GM12878 (cell line): ENCODE results near the gene GNB2. TPM values are rescaled to one million over a fixed set of nuclear protein-coding genes. Genes with fewer than 3 reads are reported as not detected.

Source experiments
- ATAC-seq: fragments of 200-7000 bp; cut with Tn5 transposase; 3 replicates; pipeline ENCODE4 v1.9.1; 2020; ENCODE audit warnings: mild to moderate bottlenecking, moderate library complexity
- BruUV-seq: library from RNA; stranded (reverse); fragments of 400-500 nt; replicated peaks from 2 replicates; lab custom pipeline; 2021; lab: Mats Ljungman, UMichigan
- CTCF ChIA-PET: fragments of 300-600 bp; sonication (Branson Sonifier 250); formaldehyde crosslinking; extraction: SDS; loops from one replicate; lab custom pipeline; 2021; ENCODE audit warnings: inconsistent platforms; lab: Yijun Ruan, JAX
- POLR2A ChIA-PET: fragments of 350-600 bp; formaldehyde crosslinking; extraction: SDS; loops from one replicate; lab custom pipeline; 2021; ENCODE audit warnings: inconsistent platforms; lab: Charles Lee
- RAD21 ChIA-PET: fragments of 300-600 bp; sonication (Branson Sonifier 250); formaldehyde crosslinking; loops from one replicate; lab custom pipeline; 2023; ENCODE audit warnings: antibody characterized with exemption; ENCODE audit not compliant: unreplicated experiment; lab: Charles Lee
- SMC1A ChIA-PET: fragments of 300-600 bp; sonication (Branson Sonifier 250); formaldehyde crosslinking; loops from one replicate; lab custom pipeline; 2023; ENCODE audit not compliant: unreplicated experiment, uncharacterized antibody; lab: Charles Lee
- DNase-seq: peaks from one replicate; pipeline ENCODE4 v3.0.0-alpha.2; 2011; ENCODE audit warnings: low read depth, low spot score
- FAIRE-seq: peaks from 3 replicates; lab custom pipeline; 2011; peaks lifted over from hg19 to GRCh38; lab: Jason Lieb, UNC
- H2AFZ ChIP-seq: 2 replicates; pipeline ENCODE4 v1.6.0; 2011; ENCODE audit warnings: low read depth, low read length, control low read depth; ENCODE audit not compliant: control insufficient read depth
- H3K27ac ChIP-seq: 2 replicates; pipeline ENCODE4 v1.5.1; 2011; ENCODE audit warnings: control low read depth; ENCODE audit not compliant: control insufficient read depth, insufficient read depth
- H3K27me3 ChIP-seq, 2 experiments: replicated peaks in 1 of 2; 2 replicates each; pipeline versions ENCODE4 v1.6.0 to v1.6.1; 2011; ENCODE audit warnings: low read length in 1 of 2; ENCODE audit not compliant: control insufficient read depth in 2 of 2, insufficient read depth in 2 of 2
- H3K36me3 ChIP-seq, 2 experiments: 2 replicates each; pipeline ENCODE4 v1.5.1; 2011; ENCODE audit warnings: low read length in 1 of 2; ENCODE audit not compliant: control insufficient read depth in 2 of 2, insufficient read depth in 2 of 2
- H3K4me1 ChIP-seq: 2 replicates; pipeline ENCODE4 v1.6.1; 2011; ENCODE audit warnings: mild to moderate bottlenecking, low read length, moderate library complexity, mixed read lengths; ENCODE audit not compliant: control insufficient read depth, insufficient read depth
- H3K4me2 ChIP-seq: 2 replicates; pipeline ENCODE4 v1.6.0; 2011; ENCODE audit warnings: control low read depth; ENCODE audit not compliant: control insufficient read depth, insufficient read depth
- H3K4me3 ChIP-seq: fragments of 200-600 bp; sonication (generic); 2 replicates; pipeline ENCODE4 v1.5.1; 2016
- H3K79me2 ChIP-seq: 2 replicates; pipeline ENCODE4 v1.6.0; 2011; ENCODE audit warnings: low read length; ENCODE audit not compliant: control insufficient read depth, insufficient read depth
- H3K9ac ChIP-seq: 2 replicates; pipeline ENCODE4 v1.8.0; 2011; ENCODE audit warnings: low read length, control low read depth, mixed read lengths; ENCODE audit not compliant: control insufficient read depth, insufficient read depth
- H3K9me3 ChIP-seq: replicated peaks from 3 replicates; pipeline ENCODE4 v1.5.1; 2011; ENCODE audit warnings: mild to moderate bottlenecking, low read length; ENCODE audit not compliant: control insufficient read depth, insufficient read depth
- H4K20me1 ChIP-seq: 2 replicates; pipeline ENCODE4 v1.6.0; 2011; ENCODE audit not compliant: control insufficient read depth, insufficient read depth
- CREB1 ChIP-seq: IDR thresholded peaks from 2 replicates; pipeline ENCODE4 v1.6.1; 2012; ENCODE audit warnings: low read depth, mild to moderate bottlenecking, inconsistent platforms
- EZH2 ChIP-seq: IDR thresholded peaks from 2 replicates; pipeline ENCODE4 v1.6.1; 2012; ENCODE audit warnings: low read depth, mild to moderate bottlenecking, control low read depth, inconsistent platforms, low read length, borderline replicate concordance; ENCODE audit not compliant: control insufficient read depth
- IRF3 ChIP-seq: fragments of 450-650 bp; IDR thresholded peaks from 2 replicates; pipeline ENCODE4 v1.6.1; 2014; ENCODE audit warnings: mild to moderate bottlenecking
- MYC ChIP-seq: IDR thresholded peaks from 2 replicates; pipeline ENCODE4 v1.6.1; 2011; ENCODE audit warnings: mild to moderate bottlenecking, low read length, moderate library complexity, inconsistent platforms; ENCODE audit not compliant: insufficient read depth, insufficient replicate concordance, insufficient read length, severe bottlenecking
- RELA ChIP-seq: fragments of 450-650 bp; IDR thresholded peaks from 2 replicates; pipeline ENCODE4 v1.8.0; 2014; ENCODE audit warnings: borderline replicate concordance; ENCODE audit not compliant: partially characterized antibody
- YBX1 ChIP-seq: fragments of 450-650 bp; IDR thresholded peaks from 2 replicates; pipeline ENCODE4 v1.6.1; 2016; ENCODE audit warnings: antibody characterized with exemption
- WGBS: methylation state at CpG from one replicate; pipeline ENCODE4 v1.1.6; 2016; ENCODE audit warnings: low lambda C conversion rate; ENCODE audit not compliant: insufficient replicate concordance, insufficient coverage; ENCODE audit errors: missing lambda C conversion rate; 5-methylcytosine and 5-hydroxymethylcytosine counted together
- in situ Hi-C: fragments of 300-500 bp; cut with MboI; formaldehyde crosslinking; loops from 9 replicates; pipeline ENCODE4 v1.14.3; 2018; ENCODE audit warnings: mixed read lengths
- intact Hi-C: fragments of 100-400 bp; cut with micrococcal nuclease; formaldehyde crosslinking; loops from one replicate; pipeline ENCODE4 v1.14.2; 2022; ENCODE audit not compliant: unreplicated experiment
- polyA plus RNA-seq, 11 experiments: library from polyadenylated mRNA; depleted of rRNA in 4 of 11; unstranded in 6 of 11; stranded (reverse) in 5 of 11; fragments of >200 nt; fragmentation: Nextera tagmentation in 4 of 11; fragmentation: Illumina TruSeq in 1 of 11; extraction: Ambion mirVana in 4 of 11; extraction: Trizol in 1 of 11; gene quantifications; 1 replicate in 1 of 11; 2 replicates in 10 of 11; pipeline versions ENCODE4 v1.2.1 to v1.2.3, GENCODE V29; 2011 to 2016; ENCODE audit warnings: inconsistent platforms in 2 of 11, missing spikeins in 2 of 11, low read depth in 1 of 11
- total RNA-seq, 4 experiments: library from RNA; depleted of rRNA in 3 of 4; stranded (reverse); fragments of >200 nt in 3 of 4; fragmentation: Illumina TruSeq in 1 of 4; extraction: Trizol in 1 of 4; gene quantifications; 2 replicates each; pipeline versions ENCODE4 v1.2.1 to v1.2.3, GENCODE V29; 2013 to 2021
- TF ChIP-seq, protein P1 (sequence below): fragments of 450-650 bp; formaldehyde crosslinking; IDR thresholded peaks from 2 replicates; pipeline ENCODE4 v1.4.0; 2020; ENCODE audit warnings: mild to moderate bottlenecking, moderate library complexity
- TF ChIP-seq, protein P2 (sequence below): fragments of 450-650 bp; conservative IDR thresholded peaks from 2 replicates; pipeline ENCODE4 v1.6.1; 2017; ENCODE audit warnings: mild to moderate bottlenecking, moderate library complexity

The GNB2 gene
- total and polyA plus RNA-seq, 10 of the 15 experiments (the other 5 are each of a cell fraction or from before 2014, with no cell fraction given) = 0.35 to 175 (median 59.7) TPM

GRCh38 chr7:100686201-100686821, 12.8 kb downstream of the GNB2 start:
- H4K20me1 ChIP-seq = no peaks in the 10 kb centered on the region
- no peak overlapping the region for H2AFZ ChIP-seq
- SMC1A ChIA-PET = no interaction called here
- H3K4me2 ChIP-seq = no peak overlapping the region
- in situ Hi-C loops (loop anchor here (25.0 kb wide), 1 partner anchor 224 kb away; the partner anchor contains the start of gene SPACDR), intact Hi-C loops (no loop called here)
- H3K9me3 ChIP-seq = no peaks in the 10 kb centered on the region
- ATAC-seq = no peak
- no peak overlapping the region for H3K4me3 ChIP-seq
- no peak overlapping the region for H3K9ac ChIP-seq
- no peak for TF ChIP-seq RELA
- no peak for TF ChIP-seq MYC
- POLR2A ChIA-PET = interaction anchor here (0.7 kb wide), 1 partner anchor 36 kb away, joined by 5 read pairs; no protein-coding TSS in a partner anchor
- peaks cover 16% of the 10 kb centered on the region for H3K4me1 ChIP-seq
- 99% methylated on average over 30 of the region's 33 CpGs for whole genome bisulfite sequencing
- H3K79me2 ChIP-seq = peaks cover 27% of the 10 kb centered on the region
- CTCF ChIA-PET = no interaction called here
- H3K27ac ChIP-seq = no peak overlapping the region
- no peak for FAIRE-seq
- no peak for DNase-seq
- no TSS peak for BruUV-seq
- RAD21 ChIA-PET = no interaction called here
- peaks cover 0 to 43% of the 10 kb centered on the region in 2 experiments; a peak in 3 of 4 replicates for H3K36me3 ChIP-seq
- no peaks in the 10 kb centered on the region for H3K27me3 ChIP-seq

GRCh38 chr7:100686822-100687211, 13.3 kb downstream of the GNB2 start:
- Histone ChIP-seq H3K27me3 (no peaks in the 10 kb centered on the region), H3K79me2 (peaks cover 32% of the 10 kb centered on the region), H3K4me1 (peaks cover 17% of the 10 kb centered on the region), H3K9me3 (no peaks in the 10 kb centered on the region), H3K36me3 (peaks cover 0 to 39% of the 10 kb centered on the region in 2 experiments; a peak in 3 of 4 replicates), H3K9ac (no peak overlapping the region), H2AFZ (no peak overlapping the region), H3K27ac (no peak overlapping the region), H3K4me2 (no peak overlapping the region), H3K4me3 (no peak overlapping the region), H4K20me1 (no peaks in the 10 kb centered on the region)
- DNase-seq = no peak
- no peak for ATAC-seq
- RAD21 ChIA-PET = no interaction called here
- no TSS peak for BruUV-seq
- in situ Hi-C loops (loop anchor here (25.0 kb wide), 1 partner anchor 225 kb away; the partner anchor contains the start of gene SPACDR), intact Hi-C loops (no loop called here)
- POLR2A ChIA-PET = interaction anchor here (0.7 kb wide), 1 partner anchor 36 kb away, joined by 5 read pairs; no protein-coding TSS in a partner anchor
- CTCF ChIA-PET = no interaction called here
- FAIRE-seq = no peak
- SMC1A ChIA-PET = no interaction called here
- 91% methylated on average over 16 of the region's 17 CpGs for WGBS
- TF ChIP-seq, protein P1, sequence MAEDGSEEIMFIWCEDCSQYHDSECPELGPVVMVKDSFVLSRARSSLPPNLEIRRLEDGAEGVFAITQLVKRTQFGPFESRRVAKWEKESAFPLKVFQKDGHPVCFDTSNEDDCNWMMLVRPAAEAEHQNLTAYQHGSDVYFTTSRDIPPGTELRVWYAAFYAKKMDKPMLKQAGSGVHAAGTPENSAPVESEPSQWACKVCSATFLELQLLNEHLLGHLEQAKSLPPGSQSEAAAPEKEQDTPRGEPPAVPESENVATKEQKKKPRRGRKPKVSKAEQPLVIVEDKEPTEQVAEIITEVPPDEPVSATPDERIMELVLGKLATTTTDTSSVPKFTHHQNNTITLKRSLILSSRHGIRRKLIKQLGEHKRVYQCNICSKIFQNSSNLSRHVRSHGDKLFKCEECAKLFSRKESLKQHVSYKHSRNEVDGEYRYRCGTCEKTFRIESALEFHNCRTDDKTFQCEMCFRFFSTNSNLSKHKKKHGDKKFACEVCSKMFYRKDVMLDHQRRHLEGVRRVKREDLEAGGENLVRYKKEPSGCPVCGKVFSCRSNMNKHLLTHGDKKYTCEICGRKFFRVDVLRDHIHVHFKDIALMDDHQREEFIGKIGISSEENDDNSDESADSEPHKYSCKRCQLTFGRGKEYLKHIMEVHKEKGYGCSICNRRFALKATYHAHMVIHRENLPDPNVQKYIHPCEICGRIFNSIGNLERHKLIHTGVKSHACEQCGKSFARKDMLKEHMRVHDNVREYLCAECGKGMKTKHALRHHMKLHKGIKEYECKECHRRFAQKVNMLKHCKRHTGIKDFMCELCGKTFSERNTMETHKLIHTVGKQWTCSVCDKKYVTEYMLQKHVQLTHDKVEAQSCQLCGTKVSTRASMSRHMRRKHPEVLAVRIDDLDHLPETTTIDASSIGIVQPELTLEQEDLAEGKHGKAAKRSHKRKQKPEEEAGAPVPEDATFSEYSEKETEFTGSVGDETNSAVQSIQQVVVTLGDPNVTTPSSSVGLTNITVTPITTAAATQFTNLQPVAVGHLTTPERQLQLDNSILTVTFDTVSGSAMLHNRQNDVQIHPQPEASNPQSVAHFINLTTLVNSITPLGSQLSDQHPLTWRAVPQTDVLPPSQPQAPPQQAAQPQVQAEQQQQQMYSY = no peak
- TF ChIP-seq IRF3 (no peak), CREB1 (no peak), YBX1 (no peak), EZH2 (no peak)
- TF ChIP-seq, protein P2, sequence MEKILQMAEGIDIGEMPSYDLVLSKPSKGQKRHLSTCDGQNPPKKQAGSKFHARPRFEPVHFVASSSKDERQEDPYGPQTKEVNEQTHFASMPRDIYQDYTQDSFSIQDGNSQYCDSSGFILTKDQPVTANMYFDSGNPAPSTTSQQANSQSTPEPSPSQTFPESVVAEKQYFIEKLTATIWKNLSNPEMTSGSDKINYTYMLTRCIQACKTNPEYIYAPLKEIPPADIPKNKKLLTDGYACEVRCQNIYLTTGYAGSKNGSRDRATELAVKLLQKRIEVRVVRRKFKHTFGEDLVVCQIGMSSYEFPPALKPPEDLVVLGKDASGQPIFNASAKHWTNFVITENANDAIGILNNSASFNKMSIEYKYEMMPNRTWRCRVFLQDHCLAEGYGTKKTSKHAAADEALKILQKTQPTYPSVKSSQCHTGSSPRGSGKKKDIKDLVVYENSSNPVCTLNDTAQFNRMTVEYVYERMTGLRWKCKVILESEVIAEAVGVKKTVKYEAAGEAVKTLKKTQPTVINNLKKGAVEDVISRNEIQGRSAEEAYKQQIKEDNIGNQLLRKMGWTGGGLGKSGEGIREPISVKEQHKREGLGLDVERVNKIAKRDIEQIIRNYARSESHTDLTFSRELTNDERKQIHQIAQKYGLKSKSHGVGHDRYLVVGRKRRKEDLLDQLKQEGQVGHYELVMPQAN = no peak
